ENCODE data around the gene EIF4G3. TPM values are rescaled to one million over a fixed set of nuclear protein-coding genes. Genes with fewer than 3 reads are reported as not detected.

Gene EIF4G3
- total and polyA plus RNA-seq, 12 donors: 13.3 to 50.2 (median 36.1) TPM

DNA sequence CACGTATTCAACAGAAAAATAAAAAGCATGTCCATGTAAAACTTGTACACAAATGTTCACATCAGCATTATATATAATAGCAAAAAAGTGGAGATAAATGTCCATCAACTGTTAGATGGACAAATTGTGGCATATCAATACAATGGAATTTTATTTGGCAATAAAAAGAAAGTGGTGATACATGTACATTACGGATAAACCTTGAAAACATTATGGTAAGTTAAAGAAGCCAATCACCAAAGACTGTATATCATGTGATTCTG lies 76.9 kb downstream of the EIF4G3 start:
- peak overlapping the region in 1 of 10 donors; percentile 81 for H3K27ac ChIP-seq
- TF ChIP-seq, protein P1, sequence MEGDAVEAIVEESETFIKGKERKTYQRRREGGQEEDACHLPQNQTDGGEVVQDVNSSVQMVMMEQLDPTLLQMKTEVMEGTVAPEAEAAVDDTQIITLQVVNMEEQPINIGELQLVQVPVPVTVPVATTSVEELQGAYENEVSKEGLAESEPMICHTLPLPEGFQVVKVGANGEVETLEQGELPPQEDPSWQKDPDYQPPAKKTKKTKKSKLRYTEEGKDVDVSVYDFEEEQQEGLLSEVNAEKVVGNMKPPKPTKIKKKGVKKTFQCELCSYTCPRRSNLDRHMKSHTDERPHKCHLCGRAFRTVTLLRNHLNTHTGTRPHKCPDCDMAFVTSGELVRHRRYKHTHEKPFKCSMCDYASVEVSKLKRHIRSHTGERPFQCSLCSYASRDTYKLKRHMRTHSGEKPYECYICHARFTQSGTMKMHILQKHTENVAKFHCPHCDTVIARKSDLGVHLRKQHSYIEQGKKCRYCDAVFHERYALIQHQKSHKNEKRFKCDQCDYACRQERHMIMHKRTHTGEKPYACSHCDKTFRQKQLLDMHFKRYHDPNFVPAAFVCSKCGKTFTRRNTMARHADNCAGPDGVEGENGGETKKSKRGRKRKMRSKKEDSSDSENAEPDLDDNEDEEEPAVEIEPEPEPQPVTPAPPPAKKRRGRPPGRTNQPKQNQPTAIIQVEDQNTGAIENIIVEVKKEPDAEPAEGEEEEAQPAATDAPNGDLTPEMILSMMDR (IDR thresholded peaks at IDR 0.05): no peak
- DNase-seq: no peak
- H3K36me3 ChIP-seq: peaks cover 0 to 28% (median 3%) of the 10 kb centered on the region in 9 donors
- no peaks in the 10 kb centered on the region for H3K9me3 ChIP-seq
- no peak for ATAC-seq
- no peaks in the 10 kb centered on the region for H3K27me3 ChIP-seq
- intact Hi-C loops (cut with DNase I): loop anchor here in 1 of 10 donors (10.0 kb wide), 1 partner anchor 65 kb away; no protein-coding TSS in a partner anchor
- 93 to 96% methylated on average over 2 of the region's 2 CpGs for WGBS, 2 donors
- H3K4me3 ChIP-seq: no peak overlapping the region
- peaks cover 0 to 39% (median 4%) of the 10 kb centered on the region in 9 donors for H3K4me1 ChIP-seq

DNA sequence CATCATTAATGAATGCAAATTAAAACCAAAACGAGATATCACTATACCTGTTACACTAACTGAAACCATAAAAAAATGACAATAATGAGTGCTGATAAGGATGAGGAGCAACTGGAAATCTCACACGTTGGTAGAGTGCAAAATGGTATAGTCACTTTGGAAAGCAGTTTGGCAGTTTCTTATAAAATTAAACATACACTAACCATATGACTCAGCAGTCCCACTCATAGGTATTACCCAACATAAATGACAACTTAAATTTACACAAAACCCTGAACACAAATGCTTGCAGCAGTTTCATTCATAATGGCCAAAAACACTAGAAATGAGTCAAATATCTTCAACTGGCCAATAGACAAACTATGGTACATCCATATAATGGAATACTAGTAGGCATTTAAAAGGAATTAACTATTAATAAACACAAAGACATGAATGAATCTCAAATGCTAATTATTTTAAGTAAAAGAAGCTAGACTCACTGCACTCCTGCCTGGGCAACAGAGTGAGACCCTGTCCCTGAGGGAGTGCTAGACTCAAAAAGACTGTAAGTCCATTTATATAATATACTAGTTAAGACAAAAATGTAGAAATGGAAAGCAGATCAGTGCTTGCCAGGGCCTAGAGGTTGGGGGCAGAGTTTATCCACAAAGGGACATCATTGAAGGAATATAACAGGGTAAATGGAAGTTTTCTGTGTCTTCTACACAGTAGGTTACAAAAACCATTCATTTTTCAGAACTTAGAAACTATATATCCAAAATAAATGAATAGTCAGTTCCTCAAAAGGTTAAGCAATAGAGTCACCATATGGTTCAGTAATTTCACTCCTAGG lies 77.4 kb downstream of the EIF4G3 start:
- no peaks in the 10 kb centered on the region for H3K9me3 ChIP-seq
- H3K4me3 ChIP-seq: no peak overlapping the region
- whole genome bisulfite sequencing, 2 donors: 91 to 95% methylated on average over 2 of the region's 2 CpGs
- intact Hi-C loops (cut with DNase I): no loop called here
- DNase-seq (no peak), ATAC-seq (no peak)
- H3K27ac ChIP-seq: peak overlapping the region in 1 of 10 donors; percentile 81
- H3K27me3 ChIP-seq: no peaks in the 10 kb centered on the region
- peaks cover 0 to 39% (median 4%) of the 10 kb centered on the region in 9 donors for H3K4me1 ChIP-seq
- peaks cover 0 to 23% (median 0%) of the 10 kb centered on the region in 9 donors for H3K36me3 ChIP-seq
- TF ChIP-seq, protein P1 (IDR thresholded peaks at IDR 0.05): no peak

DNA sequence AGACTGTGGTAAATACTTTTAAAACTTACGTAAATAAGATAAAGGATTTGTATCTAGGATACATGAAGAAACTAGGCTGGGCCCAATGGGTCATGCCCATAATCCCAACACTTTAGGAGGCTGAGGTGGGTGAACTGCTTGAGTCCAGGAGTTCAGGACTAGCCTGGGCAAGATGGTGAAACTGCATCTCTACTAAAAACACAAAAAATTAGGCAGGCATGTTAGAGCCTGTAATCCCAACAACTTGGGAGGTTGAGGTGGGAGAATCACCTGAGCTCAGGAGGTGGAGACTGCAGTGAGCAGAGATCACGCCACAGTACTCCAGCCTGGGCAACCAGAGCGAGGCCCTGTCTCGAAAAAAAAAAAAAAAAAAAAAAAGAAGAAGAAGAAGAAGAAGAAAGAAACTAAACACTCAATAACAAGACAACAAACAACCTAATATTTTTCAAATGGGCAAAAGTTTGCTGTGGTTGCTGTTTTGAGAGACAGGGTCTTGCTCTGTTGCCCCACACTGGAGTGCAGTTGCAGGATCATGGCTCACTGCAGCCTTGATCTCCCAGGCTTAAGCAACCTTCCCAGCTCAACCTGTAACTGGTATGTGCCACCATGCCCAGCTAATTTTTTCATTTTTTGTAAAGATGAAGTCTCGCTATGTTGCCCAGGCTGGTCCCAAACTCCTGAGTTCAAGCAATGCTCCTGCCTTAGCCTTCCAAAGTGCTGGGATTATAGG lies 78.3 kb downstream of the EIF4G3 start:
- intact Hi-C loops (cut with DNase I): no loop called here
- no peaks in the 10 kb centered on the region for H3K27me3 ChIP-seq
- H3K9me3 ChIP-seq: peaks cover 0 to 5% (median 0%) of the 10 kb centered on the region in 11 donors
- no peak overlapping the region for H3K4me3 ChIP-seq
- H3K4me1 ChIP-seq: peaks cover 0 to 39% (median 4%) of the 10 kb centered on the region in 9 donors
- no peak for DNase-seq
- no peak for ATAC-seq
- peaks cover 0 to 16% (median 0%) of the 10 kb centered on the region in 9 donors for H3K36me3 ChIP-seq
- peak overlapping the region in 1 of 10 donors; percentile 81 for H3K27ac ChIP-seq
- TF ChIP-seq, protein P1 (IDR thresholded peaks at IDR 0.05): no peak
- WGBS, 2 donors: 92 to 98% methylated on average over 5 of the region's 5 CpGs

DNA sequence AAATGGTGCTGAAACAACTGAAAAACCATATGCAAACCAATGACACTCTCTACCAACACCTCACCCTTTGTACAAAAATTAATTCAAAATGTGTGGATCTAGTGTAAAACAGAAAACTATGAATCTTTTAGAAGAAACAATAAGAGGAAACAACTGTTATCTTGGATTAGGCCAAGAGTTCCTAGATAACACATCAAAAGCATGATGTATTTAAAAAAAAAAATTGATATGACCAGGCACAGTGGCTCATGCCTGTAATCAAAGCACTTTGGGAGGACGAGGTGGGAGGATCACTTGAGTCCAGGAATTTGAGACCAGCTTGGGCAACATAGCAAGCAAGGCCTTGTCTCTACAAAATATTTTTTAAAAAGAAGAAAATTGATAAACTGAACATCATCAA lies 79.0 kb downstream of the EIF4G3 start:
- 55 to 59% methylated on average over 1 of the region's 1 CpG for WGBS, 2 donors
- H3K27me3 ChIP-seq: no peaks in the 10 kb centered on the region
- peaks cover 0 to 13% (median 0%) of the 10 kb centered on the region in 9 donors for H3K36me3 ChIP-seq
- no peak overlapping the region for H3K27ac ChIP-seq
- TF ChIP-seq, protein P1 (IDR thresholded peaks at IDR 0.05): no peak
- H3K4me1 ChIP-seq: peaks cover 0 to 39% (median 4%) of the 10 kb centered on the region in 9 donors
- ATAC-seq (no peak), DNase-seq (no peak)
- no peak overlapping the region for H3K4me3 ChIP-seq
- intact Hi-C loops (cut with DNase I): no loop called here
- H3K9me3 ChIP-seq: peaks cover 0 to 7% (median 0%) of the 10 kb centered on the region in 11 donors
